ENCODE results near the gene ADARB2.

Gene ADARB2

DNA sequence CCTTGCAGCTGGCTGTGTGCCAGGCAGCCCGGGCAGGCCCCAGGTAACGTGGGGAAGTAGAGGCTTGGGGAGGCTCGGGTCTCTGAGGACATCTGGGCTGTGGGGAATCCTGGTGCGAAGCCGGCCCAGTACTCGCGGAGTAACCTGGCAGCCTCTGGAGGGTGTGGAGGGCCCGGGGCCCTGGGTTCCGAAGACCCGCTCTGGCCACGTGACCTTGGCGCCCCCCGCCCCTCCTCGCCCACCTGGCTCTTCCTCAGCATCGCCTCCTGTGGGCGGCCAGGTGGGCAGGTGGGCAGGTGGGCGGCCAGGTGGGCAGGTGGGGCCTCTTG lies 538.0 kb downstream of the ADARB2 start:
- Histone ChIP-seq H3K4me2 (ENCODE audit: low read length) (no peak overlapping the region), H3K36me3 (ENCODE audit: control insufficient read depth, low read length) (no peaks in the 10 kb centered on the region), H3K27me3 (ENCODE audit: control insufficient read depth, low read length) (peaks cover 3% of the 10 kb centered on the region; the same call in 1 of the 2 replicates), H3F3A (ENCODE audit: control insufficient read depth, insufficient read depth) (no peaks in the 10 kb centered on the region), H3K27ac (ENCODE audit: low read depth, low read length) (no peak overlapping the region), H3K9me3 (ENCODE audit: control insufficient read depth, insufficient read depth, low read length) (no peaks in the 10 kb centered on the region), H4K20me1 (ENCODE audit: control insufficient read depth, insufficient read depth, low read depth, low read length) (no peaks in the 10 kb centered on the region), H3K4me3 (ENCODE audit: low read length) (no peak overlapping the region), H3K9me2 (replicated peaks; ENCODE audit: control insufficient read depth, low read length) (no peaks in the 10 kb centered on the region), H3K4me1 (ENCODE audit: control insufficient read depth, low read length) (no peaks in the 10 kb centered on the region), H3K79me2 (ENCODE audit: control insufficient read depth, low read length) (no peaks in the 10 kb centered on the region)
- TF ChIP-seq, protein P1, sequence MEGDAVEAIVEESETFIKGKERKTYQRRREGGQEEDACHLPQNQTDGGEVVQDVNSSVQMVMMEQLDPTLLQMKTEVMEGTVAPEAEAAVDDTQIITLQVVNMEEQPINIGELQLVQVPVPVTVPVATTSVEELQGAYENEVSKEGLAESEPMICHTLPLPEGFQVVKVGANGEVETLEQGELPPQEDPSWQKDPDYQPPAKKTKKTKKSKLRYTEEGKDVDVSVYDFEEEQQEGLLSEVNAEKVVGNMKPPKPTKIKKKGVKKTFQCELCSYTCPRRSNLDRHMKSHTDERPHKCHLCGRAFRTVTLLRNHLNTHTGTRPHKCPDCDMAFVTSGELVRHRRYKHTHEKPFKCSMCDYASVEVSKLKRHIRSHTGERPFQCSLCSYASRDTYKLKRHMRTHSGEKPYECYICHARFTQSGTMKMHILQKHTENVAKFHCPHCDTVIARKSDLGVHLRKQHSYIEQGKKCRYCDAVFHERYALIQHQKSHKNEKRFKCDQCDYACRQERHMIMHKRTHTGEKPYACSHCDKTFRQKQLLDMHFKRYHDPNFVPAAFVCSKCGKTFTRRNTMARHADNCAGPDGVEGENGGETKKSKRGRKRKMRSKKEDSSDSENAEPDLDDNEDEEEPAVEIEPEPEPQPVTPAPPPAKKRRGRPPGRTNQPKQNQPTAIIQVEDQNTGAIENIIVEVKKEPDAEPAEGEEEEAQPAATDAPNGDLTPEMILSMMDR (IDR thresholded peaks at IDR 0.05; ENCODE audit: low read depth, low read length, poor library complexity, severe bottlenecking), result no peak
- TF ChIP-seq EZH2phosphoT487 (IDR thresholded peaks at IDR 0.05; ENCODE audit: borderline replicate concordance, low read length), result no peak

DNA sequence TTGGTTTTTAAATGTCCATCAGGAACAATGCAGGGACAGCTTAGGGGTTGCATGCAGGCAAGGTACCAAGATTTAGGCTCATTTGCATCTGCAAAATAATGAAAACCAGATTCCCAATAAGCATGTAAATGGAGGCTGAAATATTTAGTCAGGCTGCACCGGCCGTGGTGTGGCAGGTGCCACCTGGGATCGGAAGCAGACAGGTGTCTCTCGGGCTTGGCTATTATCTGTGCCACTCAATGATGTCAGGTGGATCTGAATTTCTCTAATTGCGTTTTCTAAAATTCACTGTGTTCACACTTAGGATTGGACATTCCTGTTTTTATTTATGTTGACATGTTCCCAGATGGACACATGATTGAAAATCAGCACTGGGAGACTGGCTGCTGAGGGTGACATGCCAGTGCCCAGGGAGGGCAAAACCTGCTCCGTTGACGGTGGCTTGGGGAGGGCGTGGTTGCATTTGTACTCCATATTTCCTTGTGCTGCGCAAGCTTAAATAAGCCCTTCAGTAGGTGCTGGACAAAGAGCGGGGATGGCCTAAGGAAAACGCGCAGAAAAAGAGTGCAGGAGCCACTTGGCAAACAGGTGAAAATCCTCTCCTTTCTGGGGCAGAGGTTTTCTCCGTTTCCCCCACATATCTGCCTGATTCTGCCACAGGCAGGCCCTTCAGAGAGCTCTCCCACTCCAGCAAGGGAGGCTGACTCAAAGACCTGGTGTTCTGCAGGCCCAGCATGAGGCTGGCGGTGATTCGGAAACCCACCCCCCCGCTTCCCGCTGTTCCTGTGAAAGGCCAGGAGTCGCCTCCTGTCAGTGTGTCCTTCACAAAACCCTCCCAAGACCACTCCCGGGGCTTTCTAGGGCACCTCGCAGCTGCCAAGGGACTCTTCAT lies 538.6 kb downstream of the ADARB2 start:
- Histone ChIP-seq H3K9me3 (ENCODE audit: control insufficient read depth, insufficient read depth, low read length) (no peaks in the 10 kb centered on the region), H3K79me2 (ENCODE audit: control insufficient read depth, low read length) (no peaks in the 10 kb centered on the region), H3K9me2 (replicated peaks; ENCODE audit: control insufficient read depth, low read length) (no peaks in the 10 kb centered on the region), H3K27ac (ENCODE audit: low read depth, low read length) (no peak overlapping the region), H3K27me3 (ENCODE audit: control insufficient read depth, low read length) (peaks cover 3% of the 10 kb centered on the region; the same call in 1 of the 2 replicates), H3K4me2 (ENCODE audit: low read length) (no peak overlapping the region), H3F3A (ENCODE audit: control insufficient read depth, insufficient read depth) (no peaks in the 10 kb centered on the region), H3K4me3 (ENCODE audit: low read length) (no peak overlapping the region), H3K4me1 (ENCODE audit: control insufficient read depth, low read length) (no peaks in the 10 kb centered on the region), H4K20me1 (ENCODE audit: control insufficient read depth, insufficient read depth, low read depth, low read length) (no peaks in the 10 kb centered on the region), H3K36me3 (ENCODE audit: control insufficient read depth, low read length) (no peaks in the 10 kb centered on the region)
- TF ChIP-seq, protein P1 (IDR thresholded peaks at IDR 0.05; ENCODE audit: low read depth, low read length, poor library complexity, severe bottlenecking), result no peak
- TF ChIP-seq EZH2phosphoT487 (IDR thresholded peaks at IDR 0.05; ENCODE audit: borderline replicate concordance, low read length), result no peak

DNA sequence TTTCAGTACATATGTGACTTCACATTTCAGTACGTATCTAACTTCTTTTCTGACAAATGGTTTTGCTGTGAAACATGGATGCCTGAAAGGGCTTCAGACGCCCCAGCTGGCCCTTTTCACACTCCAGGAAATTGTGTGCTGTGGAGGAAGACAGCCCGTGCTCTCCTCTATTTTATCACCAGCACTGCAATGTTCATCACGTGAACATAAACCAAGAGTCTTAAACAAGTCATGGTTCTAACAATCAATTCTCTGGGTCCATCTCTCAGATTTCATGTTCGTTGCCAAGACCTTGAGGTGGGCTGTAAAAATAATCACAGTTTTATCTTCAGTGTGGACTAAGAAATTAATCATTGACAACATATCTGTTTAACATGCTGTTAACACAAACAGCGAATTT lies 539.9 kb downstream of the ADARB2 start:
- Histone ChIP-seq H3K79me2 (ENCODE audit: control insufficient read depth, low read length) (no peaks in the 10 kb centered on the region), H3K9me3 (ENCODE audit: control insufficient read depth, insufficient read depth, low read length) (no peaks in the 10 kb centered on the region), H3K4me1 (ENCODE audit: control insufficient read depth, low read length) (no peaks in the 10 kb centered on the region), H3K4me2 (ENCODE audit: low read length) (no peak overlapping the region), H3K27ac (ENCODE audit: low read depth, low read length) (no peak overlapping the region), H3F3A (ENCODE audit: control insufficient read depth, insufficient read depth) (no peaks in the 10 kb centered on the region), H3K27me3 (ENCODE audit: control insufficient read depth, low read length) (peaks cover 3% of the 10 kb centered on the region; the same call in 1 of the 2 replicates), H3K9me2 (replicated peaks; ENCODE audit: control insufficient read depth, low read length) (no peaks in the 10 kb centered on the region), H3K36me3 (ENCODE audit: control insufficient read depth, low read length) (no peaks in the 10 kb centered on the region), H4K20me1 (ENCODE audit: control insufficient read depth, insufficient read depth, low read depth, low read length) (no peaks in the 10 kb centered on the region), H3K4me3 (ENCODE audit: low read length) (no peak overlapping the region)
- TF ChIP-seq, protein P1 (IDR thresholded peaks at IDR 0.05; ENCODE audit: low read depth, low read length, poor library complexity, severe bottlenecking), result no peak
- TF ChIP-seq EZH2phosphoT487 (IDR thresholded peaks at IDR 0.05; ENCODE audit: borderline replicate concordance, low read length), result no peak

Data from DOHH2 (cell line).